ENCODE results near the gene SMOC2. TPM values are rescaled to one million over a fixed set of nuclear protein-coding genes. Genes with fewer than 3 reads are reported as not detected.
A peak's percentile ranks its signal among the peaks of the same experiment; 100 is the strongest.
"Not testable (repeated sequence)": the region's sequence is repeated elsewhere in the genome, so short reads cannot be mapped to it uniquely, and the experiment has no call there.

Gene SMOC2
- polyA plus RNA-seq, 10 donors: 47.6 to 154 (median 91.1) TPM

GRCh38 chr6:168565112-168565511 lies 124.1 kb downstream of the SMOC2 start:
- no peak for DNase-seq

DNA sequence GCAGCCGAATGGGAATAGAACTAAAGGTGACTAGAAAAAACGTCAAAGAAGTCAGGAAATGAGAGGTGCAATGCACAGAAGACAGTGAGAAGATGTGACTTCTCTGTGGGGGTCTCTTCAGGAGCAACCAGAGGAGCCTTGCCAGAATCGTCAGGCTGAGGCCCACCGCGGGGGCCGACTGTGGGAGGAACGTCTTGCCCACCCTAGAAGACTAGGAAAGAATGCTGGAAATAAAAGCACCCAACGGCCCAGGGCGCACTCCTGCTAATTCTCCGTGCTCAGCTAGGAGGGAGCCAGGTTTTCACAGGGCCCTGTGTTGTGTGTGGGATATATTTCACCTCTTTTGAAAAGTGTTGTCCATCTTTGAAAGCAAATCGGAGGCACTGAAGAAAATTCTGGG lies 129.2 kb downstream of the SMOC2 start:
- no peak for DNase-seq

DNA sequence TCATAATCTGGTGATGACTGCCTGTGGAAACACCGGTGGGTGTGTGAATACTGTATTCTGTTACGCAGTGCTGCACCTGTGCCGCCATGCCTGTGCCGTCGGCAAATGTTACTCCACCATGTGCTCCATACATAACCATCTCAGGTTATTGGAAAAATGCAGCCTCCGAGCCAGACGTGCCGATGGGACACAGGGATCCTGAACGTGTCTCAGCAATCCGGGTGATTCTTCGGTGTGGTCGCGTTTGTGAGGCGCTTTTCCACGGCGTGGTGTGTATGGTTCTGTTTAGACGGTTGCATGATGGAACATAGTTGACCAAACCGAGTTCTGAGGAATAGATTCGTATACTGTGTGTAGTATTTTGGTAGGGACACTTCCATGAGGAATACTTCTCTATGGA lies 130.3 kb downstream of the SMOC2 start:
- no peak for DNase-seq

DNA sequence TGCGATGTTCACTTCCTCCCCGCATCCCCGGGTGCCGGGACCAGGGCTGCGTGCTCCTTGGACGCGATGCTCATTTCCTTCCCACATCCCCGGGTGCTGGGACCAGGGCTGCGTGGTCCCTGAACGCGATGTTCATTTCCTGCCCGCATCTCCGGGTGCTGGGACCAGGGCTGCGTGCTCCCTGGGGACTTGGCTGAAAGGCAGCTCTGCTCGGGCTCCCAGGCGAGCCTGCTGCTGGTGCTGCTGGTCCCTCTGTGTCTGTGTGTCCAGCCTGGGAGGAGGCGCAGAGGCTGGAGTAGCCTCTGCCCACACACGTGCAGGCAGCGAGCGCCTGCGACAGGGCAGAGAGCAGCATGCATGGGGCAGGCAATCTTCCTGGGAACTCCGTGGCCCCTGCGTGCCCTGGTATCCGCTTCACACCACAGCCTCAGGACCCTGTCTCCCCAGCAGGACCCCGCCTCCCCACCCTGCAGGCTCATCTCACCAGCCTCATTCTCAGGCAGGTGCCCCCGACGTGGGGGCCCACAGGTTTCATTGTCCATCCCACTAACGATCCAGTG lies 132.4 kb downstream of the SMOC2 start:
- DNase-seq: not testable (repeated sequence)

DNA sequence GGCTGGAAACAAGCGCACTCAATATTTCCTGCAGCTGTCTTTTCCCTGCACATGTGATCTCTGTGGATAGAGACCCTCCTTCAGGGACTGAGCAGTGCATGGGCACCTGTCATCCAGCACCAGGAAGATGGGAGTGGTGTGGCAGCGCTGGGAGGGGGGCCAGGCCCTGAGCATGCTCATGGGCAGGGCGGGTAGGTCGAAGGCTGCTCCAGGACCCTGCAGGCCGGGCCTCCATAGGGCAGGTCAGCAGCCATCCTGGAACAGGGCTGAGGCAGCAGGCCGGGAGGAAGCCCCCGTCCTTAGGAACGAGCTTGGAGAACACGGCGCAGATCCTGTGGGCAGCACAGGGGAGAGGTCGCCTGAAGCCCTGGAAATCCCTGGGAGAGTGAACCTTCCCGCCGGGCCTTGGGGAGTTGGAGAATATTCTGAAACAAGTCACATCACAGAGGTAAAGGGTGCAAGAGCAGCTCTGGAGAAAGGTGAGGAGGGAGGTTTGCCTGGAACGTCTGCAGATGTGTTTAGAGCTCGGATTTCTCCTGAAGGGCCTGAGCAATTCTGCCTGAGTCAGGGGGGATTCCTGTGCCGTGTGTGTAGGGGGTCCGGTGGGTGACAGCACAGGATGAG lies 133.2 kb downstream of the SMOC2 start:
- no peak for DNase-seq

DNA sequence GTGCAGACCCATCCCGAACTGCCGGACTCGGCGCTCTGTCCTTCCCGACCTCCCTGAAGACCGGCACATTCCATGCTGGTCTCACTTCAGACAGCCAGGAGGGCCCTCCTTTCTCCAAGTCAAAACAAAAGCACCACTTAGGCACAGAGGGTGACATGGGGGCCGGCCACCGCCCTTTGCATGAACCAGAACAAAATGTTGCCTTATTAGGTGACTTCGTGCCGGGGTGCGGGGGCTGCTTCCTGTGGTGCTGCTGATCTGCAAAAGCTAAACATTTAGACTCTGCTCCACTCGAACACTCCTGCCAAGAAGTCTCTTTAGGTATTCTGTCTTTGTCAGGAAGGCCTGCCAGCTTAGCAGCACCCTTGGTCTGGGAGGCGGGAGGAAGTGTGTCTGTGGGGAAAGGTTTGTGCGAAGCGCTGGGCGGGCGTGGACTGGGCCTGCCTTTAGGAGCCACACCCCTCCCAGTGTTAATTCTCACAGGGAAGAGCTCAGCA lies 133.8 kb downstream of the SMOC2 start:
- DNase-seq: peak in 2 of 3 donors; percentile 41 to 74

DNA sequence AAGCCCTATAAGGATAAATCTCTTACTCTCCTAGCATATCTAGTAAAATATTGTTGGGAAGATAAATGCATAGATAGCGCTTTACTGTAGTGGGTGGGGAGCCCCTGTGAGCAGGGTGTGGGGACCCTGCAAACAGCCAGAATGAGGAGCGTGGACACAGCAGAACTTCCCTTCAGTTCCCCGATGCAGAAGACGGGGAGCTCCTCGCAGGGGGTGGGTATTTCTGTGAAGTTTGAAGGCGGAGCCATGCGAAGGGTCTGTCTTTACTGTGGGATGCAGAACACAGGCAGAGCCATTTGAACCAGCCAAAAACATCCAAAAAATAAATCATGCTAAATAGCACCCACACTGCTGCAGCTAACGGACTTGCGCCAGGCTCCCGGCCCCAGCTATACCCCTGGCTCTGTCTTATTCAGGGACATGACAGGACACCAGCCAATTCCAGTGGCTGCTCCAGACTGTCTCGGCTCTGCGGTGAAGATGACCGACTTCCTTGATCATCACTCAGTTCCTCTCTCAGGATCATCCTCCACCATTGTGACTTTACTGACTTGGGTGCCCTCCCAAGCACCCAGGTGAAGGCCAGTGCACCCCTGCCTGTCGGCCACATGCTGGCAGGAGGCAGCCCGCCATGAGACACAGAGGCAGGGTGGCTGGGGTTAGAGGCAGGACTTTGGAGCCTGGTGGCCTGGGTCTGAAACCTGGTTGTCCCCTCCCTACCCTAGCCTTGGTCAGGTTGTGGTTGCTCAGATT lies 134.5 kb downstream of the SMOC2 start:
- no peak for DNase-seq

DNA sequence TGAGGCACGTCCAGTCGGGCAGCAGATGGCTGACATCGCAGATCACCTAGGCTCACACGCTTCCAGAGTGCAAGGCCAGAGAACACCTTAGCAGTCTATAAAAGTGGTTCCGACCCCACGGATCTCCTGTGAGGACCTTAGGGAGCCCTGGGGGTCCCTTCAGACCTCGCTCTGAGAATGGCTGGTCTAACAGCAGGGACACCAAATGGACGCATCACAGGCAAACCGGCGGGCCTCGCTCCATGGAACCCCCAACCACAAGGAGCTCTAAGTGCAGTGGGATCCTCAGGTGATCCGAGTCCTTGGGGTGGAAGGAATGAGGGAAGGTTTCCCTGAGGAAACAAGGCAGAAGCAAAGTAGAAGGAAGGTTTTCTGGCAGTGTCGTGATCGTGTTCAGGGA lies 135.4 kb downstream of the SMOC2 start:
- no peak for DNase-seq

DNA sequence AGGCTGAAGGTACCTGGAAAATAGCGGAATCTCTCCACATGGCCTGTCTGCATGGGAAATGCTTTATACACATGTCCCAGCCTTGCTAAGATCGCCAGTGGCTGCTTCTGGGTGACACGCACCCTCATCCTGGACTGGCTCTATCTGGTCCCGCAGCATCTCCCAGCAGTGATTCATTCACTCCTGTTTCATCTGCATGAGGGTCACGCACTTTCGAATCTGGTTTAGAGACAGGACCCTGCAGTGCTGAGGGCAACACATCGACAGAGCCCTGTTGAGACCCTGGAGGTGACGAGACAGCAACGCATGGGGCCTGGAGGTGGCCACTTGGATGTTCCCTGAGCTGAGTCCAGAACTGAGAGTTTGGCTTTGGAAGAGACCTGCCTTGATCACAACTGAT lies 136.5 kb downstream of the SMOC2 start:
- no peak for DNase-seq

DNA sequence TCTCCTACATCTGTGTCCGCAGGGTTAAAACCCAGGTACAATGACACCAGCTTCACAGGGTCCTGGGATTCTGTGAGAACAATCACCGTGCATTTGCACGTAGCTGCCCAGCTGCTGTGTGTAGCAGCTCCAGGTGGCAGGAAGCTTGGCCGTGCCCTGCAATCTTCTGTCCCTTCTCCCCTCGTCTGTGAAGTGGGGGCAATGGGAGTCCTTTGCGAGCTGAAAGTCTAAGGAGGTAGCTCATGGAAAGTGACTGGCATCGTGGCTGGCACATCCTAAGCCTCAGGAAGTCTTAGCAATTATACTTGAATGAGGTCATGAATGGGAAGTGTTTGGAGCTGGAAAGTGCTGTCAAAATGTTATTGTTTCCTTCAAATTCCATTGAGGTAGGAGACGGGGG lies 137.1 kb downstream of the SMOC2 start:
- DNase-seq: no peak

GRCh38 chr6:168581236-168581635 lies 140.3 kb downstream of the SMOC2 start:
- DNase-seq: no peak

DNA sequence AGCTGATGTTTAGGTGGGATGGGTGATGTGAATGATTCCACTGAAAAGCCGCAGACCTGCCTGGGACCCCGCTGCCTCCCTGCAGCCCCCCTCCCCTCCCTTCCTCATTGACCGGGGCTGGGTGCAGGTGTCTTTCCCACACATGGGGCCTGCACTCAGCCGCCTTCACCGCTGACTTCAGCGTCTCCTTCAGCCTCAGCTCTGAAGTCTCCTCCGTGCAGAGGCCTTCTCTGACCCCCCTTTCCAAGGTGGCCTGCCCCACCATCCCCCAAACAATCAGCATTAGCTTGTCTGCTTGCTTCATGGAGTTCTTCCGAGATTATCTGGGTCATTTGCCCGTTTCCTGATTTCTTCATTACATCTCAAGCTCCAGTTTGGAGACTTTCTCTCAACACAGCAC lies 140.7 kb downstream of the SMOC2 start:
- no peak for DNase-seq

GRCh38 chr6:168582571-168582981 lies 141.6 kb downstream of the SMOC2 start:
- DNase-seq: peak in 1 of 3 donors; percentile 24

GRCh38 chr6:168583126-168583525 lies 142.1 kb downstream of the SMOC2 start:
- no peak for DNase-seq

- no peak for DNase-seq
These were observed 142.8 kb downstream of the SMOC2 start for GRCh38 chr6:168583821-168584220.

GRCh38 chr6:168584249-168584648 lies 143.3 kb downstream of the SMOC2 start:
- no peak for DNase-seq

DNA sequence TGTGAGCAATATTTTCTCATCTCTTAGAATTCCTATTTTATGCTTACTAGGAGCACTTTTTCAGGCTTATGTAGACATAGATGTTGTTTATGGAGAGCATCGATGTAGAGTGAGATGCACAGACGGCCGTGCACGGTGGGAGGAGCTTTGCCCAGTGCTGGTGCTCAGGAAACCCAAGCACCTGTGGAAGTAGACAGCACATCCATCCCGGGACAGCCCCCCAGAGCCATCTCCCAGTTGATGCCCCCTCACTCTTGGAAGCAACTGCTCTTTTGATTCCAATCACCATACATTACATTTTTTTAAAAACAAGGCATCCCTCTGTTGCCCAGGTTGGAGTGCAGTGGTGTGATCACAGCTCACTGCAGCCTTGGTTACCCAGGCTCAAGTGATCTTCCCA lies 143.7 kb downstream of the SMOC2 start:
- no peak for DNase-seq

- no peak for DNase-seq
These were observed 144.5 kb downstream of the SMOC2 start for GRCh38 chr6:168585441-168585840.

- no peak for DNase-seq
These were observed 148.3 kb downstream of the SMOC2 start for GRCh38 chr6:168589275-168589674.

DNA sequence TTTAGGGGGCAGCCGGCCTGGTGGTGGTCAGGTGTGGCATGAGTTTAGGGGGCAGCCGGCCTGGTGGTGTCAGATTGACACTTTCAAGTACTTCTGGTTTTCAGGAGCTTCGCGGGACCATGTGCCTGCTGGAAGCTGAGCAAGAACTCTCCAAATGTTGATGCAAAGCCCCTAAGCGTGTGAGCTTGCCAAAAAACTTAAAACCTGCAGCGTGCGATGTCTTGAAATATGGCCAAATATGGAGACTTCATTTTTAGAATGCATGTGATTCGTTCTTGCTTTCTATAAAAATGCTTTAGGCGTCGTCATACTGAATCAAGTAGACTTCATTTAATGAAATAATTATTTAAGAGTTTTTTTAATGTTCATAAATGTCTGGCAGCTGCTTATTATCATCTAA lies 149.4 kb downstream of the SMOC2 start:
- peak in 2 of 3 donors; percentile 25 to 58 for DNase-seq

- DNase-seq: no peak
These were observed 155.4 kb downstream of the SMOC2 start for GRCh38 chr6:168596344-168596743.

- DNase-seq: no peak
These were observed 156.5 kb downstream of the SMOC2 start for GRCh38 chr6:168597471-168597875.

Measured in muscle of back (tissue), 11 donors.